ENCODE measurements around the gene NKD2.
"Not testable (repeated sequence)": the region's sequence is repeated elsewhere in the genome, so short reads cannot be mapped to it uniquely, and the experiment has no call there.

NKD2 gene

DNA sequence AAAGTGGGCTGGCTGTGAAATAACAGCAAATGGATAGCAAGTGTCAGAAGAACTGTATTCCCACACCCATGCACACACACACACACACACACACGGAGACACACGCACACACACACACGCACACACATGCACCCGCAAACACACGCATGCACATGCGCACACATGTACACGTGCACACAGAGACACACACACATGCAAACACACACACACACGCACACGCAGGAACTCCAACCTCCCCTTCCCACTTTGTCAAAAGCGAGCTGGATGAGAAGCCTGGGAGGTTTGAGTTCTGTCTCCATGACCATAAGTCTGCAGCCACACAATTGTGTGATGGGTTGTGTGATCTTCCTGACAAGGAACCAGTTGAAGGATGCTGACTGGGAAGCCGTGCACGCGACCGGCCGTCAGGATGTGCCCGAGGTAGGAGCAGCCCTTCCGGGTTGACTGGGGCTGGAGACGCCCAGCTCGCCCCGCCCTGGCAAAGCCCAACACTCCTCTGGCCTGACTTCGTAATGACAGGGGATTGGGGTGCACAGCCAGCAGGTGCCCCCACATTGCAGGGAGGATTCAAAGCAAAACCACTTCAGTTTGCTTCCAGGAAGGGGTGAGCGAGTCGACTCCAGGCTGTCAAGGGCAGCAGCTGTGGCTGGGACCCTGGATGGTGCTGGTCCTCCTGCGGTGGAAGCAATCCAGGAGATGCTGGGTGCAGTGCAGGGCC is 29.3 kb upstream of the NKD2 start:
- DNase-seq, result no peak

- no peak for DNase-seq
These were observed 28.5 kb upstream of the NKD2 start for GRCh38 chr5:980001-980588.

- DNase-seq, result no peak
These were observed 27.6 kb upstream of the NKD2 start for GRCh38 chr5:980966-981365.

DNA sequence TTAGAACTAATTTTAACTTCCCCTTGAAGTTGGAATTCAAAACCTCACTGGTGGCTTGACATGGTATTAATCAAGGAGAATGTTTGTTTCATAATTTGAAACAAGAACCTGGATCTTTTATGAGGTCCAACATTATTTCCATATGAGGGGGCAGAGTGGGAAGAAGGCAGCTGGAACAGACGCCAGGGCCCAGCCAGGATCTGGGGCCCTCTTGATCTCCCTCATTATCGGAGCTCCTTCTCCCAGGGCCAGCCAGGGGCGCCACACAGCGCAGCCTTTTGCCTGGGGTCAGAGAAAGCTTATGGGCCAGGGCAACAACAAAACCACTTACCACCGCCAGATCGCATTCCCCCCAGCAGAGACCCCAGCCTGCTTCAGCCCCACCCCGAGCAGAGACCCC is 27.1 kb upstream of the NKD2 start:
- DNase-seq, result no peak

DNA sequence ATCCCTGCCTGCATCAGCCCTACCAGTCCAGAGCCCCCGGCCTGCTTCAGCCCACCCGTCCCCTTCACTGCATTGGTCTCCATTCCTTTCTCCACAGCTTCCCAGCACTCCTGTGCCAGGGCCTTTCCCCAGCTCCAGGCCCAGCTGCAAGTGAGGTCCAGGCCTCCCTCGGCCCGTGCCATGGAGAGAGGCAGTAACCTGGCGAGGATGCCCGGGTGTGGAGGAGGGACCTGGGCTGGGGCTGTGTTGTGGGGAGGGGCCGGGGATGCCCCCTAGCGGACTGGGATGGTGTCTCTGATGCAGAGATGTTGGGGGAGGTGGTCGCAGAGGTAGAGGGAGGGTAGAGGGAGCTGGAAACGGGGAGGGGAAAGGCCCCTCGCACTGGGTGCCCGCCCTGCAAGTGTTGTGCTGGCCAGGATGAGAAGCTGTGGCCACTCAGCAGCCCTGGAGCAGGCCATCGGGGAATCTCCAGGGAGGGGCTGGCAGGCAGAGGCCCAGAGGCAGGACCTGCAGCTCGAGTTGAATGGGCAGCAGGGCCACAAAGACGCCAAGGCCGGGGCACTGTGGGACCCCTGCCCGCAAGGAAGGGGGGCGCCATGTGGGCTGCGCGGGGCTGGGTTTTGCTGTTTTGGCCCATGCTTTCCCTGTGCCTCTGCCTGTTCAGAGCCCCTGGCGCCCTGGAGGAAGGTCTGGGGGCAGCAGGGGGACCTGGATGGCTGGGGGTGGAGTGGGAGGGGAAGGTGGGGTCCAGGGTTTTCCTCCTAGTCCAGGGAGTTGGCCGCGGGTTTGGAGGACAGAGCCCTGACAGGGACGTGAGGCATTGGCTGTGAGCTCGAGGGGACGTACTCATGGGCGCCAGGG is 26.0 kb upstream of the NKD2 start:
- DNase-seq, result no peak

DNA sequence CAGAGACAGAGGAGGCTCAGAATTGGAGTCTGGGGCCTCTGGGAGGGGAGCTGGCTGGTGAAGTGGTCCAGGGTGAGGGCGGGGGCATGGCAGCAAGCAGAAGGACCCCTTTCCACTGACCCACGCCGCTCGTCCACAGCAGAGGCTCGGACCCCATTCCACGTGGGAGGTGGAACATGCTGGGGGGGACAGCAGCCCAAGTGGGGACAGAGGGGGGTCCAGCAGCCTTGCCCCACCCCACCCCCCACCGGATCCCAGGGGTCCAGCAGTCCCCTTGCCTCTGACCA is 25.4 kb upstream of the NKD2 start:
- no peak for DNase-seq

DNA sequence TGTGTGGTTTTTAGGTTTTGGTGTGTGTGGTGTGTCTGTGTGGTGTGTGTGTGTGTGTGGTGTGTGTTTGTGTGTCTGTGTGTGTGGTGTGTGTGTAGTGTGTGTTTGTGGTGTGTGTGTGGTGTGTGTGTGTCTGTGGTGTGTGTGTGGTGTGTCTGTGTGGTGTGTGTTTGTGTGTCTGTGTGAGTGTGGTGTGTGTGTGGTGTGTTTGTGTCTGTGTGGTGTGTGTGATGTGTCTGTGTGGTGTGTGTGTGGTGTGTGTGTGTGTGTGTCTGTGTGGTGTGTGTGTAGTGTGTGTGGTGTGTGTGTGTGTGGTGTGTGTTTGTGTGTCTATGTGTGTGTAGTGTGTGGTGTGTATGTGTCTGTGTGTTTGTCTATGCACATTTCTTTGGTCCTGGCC is 25.0 kb upstream of the NKD2 start:
- DNase-seq, result no peak

DNA sequence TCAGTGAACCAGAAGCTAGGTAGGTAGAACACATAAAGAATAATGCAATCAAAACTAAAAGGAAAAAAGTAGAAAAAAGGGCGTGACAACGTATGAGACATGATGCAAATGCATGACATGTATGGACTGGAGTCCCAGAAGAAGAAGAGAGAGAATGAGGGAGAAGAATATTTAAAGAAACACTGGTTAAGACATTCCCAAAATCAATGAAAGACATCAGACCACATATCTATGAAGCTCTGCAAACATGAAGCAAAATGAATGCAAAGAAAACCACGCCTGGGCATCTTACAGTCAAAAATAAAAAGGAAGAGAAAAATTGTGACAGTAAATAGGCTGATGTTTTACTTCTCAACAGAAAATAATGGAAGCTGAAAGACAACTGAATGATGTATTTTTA is 23.8 kb upstream of the NKD2 start:
- DNase-seq, result no peak

- no peak for DNase-seq
These were observed 20.8 kb upstream of the NKD2 start for GRCh38 chr5:987761-988160.

DNA sequence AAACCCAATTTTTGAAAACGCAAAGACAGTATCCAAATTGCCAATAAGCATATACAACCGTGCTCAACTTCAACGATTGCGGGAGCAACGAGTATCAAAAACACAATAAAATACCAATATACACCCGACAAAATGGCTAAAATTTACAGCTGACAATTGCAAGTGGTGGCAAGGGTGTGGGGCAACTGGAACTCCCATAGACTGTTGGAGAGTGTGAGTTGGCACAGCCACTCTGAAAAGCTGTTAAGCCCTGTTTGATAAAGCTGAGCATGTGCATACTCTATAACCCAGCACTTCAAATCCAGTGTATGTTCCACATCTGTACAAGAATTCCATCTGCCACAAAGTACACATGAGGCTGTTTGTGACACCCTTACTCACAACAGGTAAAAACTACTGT is 20.3 kb upstream of the NKD2 start:
- no peak for DNase-seq

DNA sequence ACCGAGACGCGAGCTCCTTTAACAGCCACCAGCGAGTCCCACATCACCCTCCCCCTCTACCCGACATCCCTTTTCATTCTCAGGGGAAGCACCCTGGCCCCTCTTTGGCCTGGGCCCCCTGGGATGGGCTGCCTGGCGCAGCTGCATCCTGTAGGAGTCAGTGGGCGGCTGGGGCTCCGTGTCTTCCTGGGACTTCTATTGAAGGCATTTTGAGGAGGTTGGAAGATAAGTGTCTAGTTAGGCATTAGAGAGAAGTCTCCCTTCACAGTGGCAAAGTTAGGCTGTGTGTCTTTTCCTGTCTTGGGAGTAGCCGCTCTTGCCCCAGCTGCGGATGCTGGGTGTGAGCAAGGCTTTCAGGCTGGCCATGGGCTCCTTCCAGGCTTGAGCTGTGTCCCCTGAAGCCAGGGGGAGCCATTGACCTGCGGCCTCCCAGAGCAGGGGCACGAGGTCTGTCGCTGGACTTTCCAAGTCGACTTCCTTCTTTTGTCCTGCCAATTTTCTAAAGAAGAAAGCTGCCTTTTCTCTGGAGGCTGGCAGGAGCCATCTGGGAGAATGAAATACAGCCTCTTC is 18.6 kb upstream of the NKD2 start:
- no peak for DNase-seq

- no peak for DNase-seq
These were observed 16.9 kb upstream of the NKD2 start for GRCh38 chr5:991472-992267.

DNA sequence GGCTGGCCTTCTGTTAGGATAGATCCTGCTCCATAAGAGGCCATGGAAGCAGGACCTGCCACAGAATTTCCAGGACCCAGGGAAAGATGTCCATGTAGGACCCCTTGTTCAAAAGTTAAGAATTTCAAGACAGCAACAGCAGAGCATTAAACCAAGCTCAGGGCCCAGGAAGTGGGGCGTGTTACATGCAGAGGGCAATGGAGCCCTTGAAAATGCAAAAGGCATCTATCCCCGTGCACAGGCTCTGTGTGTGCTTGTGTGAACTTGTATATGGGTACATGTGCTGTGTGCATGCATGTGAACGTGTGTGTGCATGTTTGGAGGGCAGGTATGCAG is 14.4 kb upstream of the NKD2 start:
- DNase-seq, result no peak

GRCh38 chr5:994821-995220 is 13.8 kb upstream of the NKD2 start:
- no peak for DNase-seq

GRCh38 chr5:995318-995717 is 13.3 kb upstream of the NKD2 start:
- DNase-seq, result no peak

GRCh38 chr5:997001-997474 is 11.6 kb upstream of the NKD2 start:
- peak; percentile 30 for DNase-seq

DNA sequence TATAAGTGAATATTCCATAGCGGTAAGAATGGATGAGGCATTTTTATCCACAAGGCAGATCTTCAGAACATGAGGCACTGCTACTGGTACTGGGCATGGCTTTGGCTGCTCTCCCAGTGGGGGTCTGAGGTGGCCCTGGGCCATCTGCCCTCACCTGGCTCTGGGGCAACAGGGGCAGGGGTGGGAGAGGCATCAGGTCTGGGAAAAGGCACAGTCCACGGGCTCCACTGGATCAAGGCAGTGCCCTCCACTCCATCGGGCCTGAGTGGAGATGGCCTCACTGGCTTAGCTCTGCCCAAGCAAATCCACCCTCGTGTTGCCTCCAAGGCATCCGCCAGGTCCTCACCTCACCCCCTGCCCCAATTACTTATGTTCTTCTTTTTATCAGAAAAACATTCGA is 10.9 kb upstream of the NKD2 start:
- no peak for DNase-seq

DNA sequence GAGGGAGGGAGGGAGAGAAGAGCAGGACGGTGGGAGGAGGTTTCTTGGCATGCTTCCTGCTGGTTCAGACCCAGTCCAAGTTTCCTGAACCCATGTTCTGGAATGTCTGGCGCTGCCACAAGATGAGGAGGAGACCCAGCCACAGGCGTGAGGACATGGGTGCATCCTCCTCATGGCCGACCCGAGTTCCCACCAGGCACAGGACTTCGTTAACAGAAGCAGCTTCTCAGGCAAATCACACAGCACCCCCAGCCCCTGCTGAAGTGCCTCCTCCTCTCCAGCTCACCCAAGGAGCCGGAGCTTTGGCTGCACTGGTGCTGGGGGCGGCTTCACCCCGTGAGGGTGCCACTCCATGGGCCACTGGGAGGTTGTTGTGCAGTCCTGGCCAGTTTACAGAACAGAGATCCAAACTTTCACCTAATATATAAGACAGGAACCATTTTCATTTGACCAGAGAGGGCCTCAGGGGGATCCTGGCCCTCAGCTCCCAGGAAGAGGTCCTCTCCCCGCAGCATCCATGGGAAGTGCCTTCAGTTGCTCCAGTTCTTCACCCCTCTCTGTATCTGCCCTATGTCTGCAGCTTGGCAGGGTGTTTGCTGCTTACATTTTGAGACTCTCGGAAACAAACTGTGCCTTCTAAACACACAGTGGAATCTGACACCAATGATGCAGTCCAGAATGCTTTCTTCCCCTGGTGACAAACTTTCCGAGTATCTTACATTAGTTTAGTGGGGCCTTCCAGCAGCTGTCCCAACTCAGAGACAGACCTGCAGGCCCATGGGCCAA is 10.2 kb upstream of the NKD2 start:
- DNase-seq, result no peak

DNA sequence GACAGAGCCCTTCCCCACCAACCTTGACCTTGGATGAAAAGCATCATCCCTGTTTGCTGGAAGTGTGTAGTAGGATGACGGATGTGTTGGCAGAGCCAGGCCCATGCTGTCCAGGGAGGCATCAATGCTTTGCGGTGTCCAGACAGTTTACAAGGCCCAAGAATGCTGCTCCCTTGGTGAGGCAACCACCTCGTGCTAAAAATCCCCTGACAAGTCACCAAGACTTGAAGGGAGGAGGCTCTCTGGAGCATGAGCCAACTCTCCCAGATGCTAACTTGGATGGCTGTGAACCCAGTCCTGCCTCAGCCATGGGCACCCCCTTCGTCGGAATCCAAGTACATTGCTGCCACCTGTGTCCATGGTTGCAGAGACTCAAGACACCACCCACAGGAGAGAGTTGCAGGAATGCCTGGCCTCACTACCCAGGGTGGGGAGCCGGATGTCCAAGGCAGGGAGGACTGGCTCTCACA is 9.5 kb upstream of the NKD2 start:
- DNase-seq, result no peak

DNA sequence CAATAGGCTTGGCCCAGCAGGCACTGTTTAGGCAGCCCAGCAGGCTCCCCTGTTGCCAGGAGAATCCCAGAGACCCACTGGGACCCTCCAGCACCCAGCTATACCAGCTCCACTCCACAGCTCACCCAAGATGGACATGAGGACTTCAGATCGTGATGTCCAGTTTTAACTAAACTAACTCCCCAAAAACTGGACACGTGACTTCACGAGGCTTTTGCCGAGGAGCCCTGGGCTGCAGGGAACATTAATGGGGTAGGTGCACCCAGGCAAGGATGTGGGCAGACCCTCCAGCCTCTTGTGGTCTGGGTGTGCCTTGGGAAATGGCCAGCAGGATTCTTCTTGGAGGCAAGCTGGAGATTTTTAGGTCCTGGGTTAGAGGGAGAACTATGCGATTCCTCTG is 8.9 kb upstream of the NKD2 start:
- DNase-seq, result no peak

DNA sequence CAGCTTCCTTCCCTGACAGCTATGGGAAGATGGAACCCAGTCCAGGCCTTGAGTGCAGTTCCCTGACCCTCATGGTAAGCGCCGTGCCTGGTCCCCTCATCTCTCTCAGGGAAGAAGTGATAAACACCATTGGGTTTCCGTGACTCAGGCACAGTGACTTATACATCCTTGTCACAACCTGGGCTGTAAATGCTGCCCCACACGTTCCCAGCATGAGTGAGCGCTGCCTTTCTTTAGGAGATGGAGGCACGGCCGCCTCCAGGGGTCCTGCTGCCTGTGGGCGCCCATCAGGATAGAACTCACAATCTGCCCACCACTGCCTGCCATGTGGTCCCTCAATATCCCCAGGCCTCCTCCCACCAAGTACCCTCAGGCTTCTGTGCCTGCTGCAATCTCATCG is 8.3 kb upstream of the NKD2 start:
- DNase-seq, result no peak

GRCh38 chr5:1000831-1001230 is 7.8 kb upstream of the NKD2 start:
- DNase-seq, result not testable (repeated sequence)

Measured in fibroblast of upper back skin (primary cell).